Measurements from ENCODE around the gene MBD3.
A peak's percentile ranks its signal among the peaks of the same experiment; 100 is the strongest.

Gene MBD3

DNA sequence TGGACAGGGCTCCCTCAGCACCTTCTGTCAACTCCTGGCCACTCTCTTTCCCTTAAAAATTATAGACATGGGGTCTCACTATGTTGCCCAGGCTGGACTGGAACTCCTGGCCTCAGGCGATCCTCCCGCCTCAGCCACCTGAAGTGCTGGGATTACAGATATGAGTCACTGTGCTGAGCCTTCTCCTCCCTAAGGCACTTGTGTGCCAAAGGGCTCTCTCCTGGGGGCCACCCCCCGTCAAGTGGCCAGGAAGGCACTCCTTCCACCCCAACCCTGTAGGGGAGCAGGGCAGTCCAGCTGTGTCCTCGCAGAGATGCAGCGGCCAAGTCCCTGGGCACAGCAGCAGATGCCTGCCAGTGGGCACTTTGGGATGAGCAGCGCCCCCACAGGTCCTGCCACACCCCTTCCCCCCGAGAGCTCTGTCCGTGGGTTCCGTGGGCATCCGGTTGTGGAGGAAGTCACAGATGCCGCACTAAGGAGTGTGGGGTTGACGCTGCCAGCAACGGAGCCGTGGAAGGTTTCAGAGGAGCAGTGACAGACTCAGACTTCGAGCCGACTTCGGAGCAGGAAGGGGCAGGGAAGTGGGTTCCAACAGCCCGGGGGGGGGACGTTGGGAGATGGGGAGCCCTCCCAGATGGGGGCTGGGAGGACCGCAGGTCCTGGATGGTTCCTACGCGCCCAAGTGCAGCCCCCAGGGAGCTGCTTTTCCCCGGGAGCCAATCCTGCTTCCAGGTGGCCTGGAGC is 15.9 kb upstream of the MBD3 start:
- ChIA-PET POLR2A (no interaction called here), CTCF (interaction anchor here (1.1 to 1.9 kb wide), 3 partner anchors 19 to 64 kb away, joined by 3 to 11 read pairs (median 4); no protein-coding TSS in a partner anchor)
- DNase-seq (ENCODE audit: low read depth, low spot score) = no peak

DNA sequence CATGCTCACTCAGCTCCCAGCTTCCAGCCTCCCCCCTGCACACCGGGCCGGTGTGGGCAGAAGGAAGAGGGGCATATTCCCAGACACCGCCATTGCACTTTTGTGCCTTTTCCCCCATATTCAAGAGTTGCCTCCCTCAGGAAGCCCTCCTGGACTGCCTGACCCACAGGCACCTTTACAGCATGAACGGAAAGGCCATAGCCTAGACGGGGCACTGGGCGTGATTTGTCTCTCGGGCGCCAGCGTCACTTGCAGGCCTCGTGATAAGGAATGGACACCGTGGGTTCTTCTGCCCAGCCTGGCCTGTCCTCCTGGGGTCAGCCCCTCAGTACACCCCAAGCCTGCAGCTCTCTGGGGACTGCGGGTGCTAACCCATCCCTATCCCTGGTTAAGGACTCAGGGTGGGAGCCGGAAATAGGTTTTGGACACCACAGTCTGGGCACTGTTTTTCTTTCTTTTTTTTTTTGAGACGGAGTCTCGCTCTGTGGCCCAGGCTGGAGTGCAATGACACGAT is 13.5 kb upstream of the MBD3 start:
- ChIA-PET POLR2A (interaction anchor here (0.9 to 1.8 kb wide), 5 partner anchors 10 to 66 kb away, joined by 3 to 11 read pairs (median 8); partner anchors contain the start of genes MBD3 and TCF3), CTCF (interaction anchor here (0.7 to 3.5 kb wide), 14 partner anchors 12 to 223 kb away, joined by 3 to 20 read pairs (median 4); partner anchors contain the start of gene MBD3)
- DNase-seq (ENCODE audit: low read depth, low spot score) = no peak

More for the DNA sequence above, 15.9 kb upstream of the MBD3 start:
- TF ChIP-seq, protein P1, sequence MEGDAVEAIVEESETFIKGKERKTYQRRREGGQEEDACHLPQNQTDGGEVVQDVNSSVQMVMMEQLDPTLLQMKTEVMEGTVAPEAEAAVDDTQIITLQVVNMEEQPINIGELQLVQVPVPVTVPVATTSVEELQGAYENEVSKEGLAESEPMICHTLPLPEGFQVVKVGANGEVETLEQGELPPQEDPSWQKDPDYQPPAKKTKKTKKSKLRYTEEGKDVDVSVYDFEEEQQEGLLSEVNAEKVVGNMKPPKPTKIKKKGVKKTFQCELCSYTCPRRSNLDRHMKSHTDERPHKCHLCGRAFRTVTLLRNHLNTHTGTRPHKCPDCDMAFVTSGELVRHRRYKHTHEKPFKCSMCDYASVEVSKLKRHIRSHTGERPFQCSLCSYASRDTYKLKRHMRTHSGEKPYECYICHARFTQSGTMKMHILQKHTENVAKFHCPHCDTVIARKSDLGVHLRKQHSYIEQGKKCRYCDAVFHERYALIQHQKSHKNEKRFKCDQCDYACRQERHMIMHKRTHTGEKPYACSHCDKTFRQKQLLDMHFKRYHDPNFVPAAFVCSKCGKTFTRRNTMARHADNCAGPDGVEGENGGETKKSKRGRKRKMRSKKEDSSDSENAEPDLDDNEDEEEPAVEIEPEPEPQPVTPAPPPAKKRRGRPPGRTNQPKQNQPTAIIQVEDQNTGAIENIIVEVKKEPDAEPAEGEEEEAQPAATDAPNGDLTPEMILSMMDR (IDR thresholded peaks at IDR 0.05; ENCODE audit: insufficient read depth, low read length, missing control alignments) = no peak
- no peak overlapping the region for H3K4me3 ChIP-seq (ENCODE audit: low read depth, low read length)

DNA sequence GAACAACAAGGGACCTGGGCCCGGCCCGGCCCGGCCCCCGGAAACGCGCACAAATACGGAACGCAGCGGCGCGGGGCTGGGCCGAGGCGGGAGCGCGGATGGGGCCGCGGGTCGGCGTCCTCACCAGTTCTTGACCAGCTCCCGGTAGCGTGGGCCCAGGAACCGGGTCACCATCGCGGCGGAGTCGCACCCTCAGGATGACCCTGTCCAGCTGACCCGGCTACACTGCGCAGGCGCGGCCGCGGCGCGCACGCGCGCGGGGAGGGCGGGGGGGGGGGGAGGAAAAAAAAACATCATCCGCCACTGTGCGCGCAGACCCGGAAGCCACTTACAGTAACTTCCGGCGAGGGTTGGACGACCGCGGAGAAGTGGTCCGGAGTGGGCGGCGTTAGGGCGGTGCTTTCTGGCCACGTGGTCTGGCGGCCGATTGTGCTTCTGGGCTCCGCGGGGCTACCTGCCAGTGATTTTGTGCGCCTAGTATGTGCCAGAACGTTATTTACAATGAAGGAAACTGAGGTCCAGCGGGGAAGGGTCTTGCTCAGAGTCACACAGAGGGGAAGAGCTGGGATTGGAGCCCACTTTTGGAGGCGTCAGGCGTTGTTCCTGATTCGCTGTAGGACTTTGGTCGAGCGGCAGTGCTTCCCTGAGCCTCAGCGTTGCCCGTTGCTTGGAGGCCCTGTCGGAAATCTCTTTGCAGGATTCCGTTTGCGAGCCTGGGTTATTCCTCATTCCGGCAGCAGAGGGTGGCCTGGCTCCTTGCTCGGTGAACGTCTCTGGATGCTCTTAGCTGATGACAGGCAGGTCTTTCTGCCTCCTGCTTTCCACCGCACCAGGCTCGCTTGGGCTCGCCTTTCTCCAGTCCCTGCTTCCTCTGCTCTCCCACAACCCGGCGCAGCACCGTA is 12.8 kb upstream of the MBD3 start, which contains the start of gene UQCR11:
Gene UQCR11, minus strand, starts transcription at position 227 of the 902 bp plus-strand sequence. Its CDS starts 53 bp downstream, at position 174.
- ChIA-PET POLR2A (interaction anchor here (0.8 to 1.8 kb wide), 6 partner anchors 11 to 67 kb away, joined by 3 to 11 read pairs (median 6); partner anchors contain the start of genes MBD3 and TCF3), CTCF (interaction anchor here (0.7 to 3.5 kb wide), 15 partner anchors 12 to 224 kb away, joined by 3 to 20 read pairs (median 5); partner anchors contain the start of gene MBD3)
- H3K4me3 ChIP-seq (ENCODE audit: low read depth, low read length) = peak within 1 kb of the TSS; percentile 94
- peak; percentile 85 for DNase-seq (ENCODE audit: low read depth, low spot score)
- TF ChIP-seq, protein P1 (IDR thresholded peaks at IDR 0.05; ENCODE audit: insufficient read depth, low read length, missing control alignments) = peak; percentile 69

More for the DNA sequence above, 13.5 kb upstream of the MBD3 start:
- H3K4me3 ChIP-seq (ENCODE audit: low read depth, low read length) = peak overlapping the region; percentile 73
- TF ChIP-seq, protein P1 (IDR thresholded peaks at IDR 0.05; ENCODE audit: insufficient read depth, low read length, missing control alignments) = no peak

DNA sequence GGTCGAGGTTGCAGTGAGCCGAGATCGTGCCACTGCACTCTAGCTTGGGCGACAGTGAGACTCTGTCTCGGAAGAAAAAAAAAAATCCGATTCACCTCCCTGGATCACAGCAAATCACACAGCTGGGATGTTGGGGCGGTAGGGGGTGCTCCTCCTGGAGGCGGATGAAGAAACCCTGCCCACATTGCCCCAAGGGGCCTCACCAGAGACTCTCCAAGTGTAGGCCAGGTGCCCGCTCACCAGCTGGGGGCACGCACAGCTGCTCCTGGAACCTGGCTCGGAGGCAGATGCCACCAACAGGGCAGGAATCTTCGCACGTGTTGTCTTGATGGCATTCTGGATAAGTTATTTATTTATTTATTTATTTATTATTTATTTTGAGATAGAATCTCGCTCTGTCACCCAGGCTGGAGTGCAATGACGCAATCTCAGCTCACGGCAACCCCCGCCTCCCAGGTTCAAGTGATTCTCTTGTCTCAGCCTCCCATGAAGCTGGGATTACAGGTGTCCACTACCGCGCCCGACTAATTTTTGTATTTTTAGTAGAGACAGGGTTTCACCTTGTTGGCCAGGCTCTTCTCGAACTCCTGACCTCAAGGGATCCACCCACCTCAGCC is 9.5 kb upstream of the MBD3 start:
- TF ChIP-seq, protein P1 (IDR thresholded peaks at IDR 0.05; ENCODE audit: insufficient read depth, low read length, missing control alignments) = no peak
- POLR2A ChIA-PET = interaction anchor here (0.8 to 1.1 kb wide), 2 partner anchors 9 to 12 kb away, joined by 4 to 5 read pairs; partner anchors contain the start of gene MBD3
- CTCF ChIA-PET = interaction anchor here (1.1 to 1.2 kb wide), 2 partner anchors 9 to 11 kb away, joined by 4 to 5 read pairs; partner anchors contain the start of gene MBD3
- no peak overlapping the region for H3K4me3 ChIP-seq (ENCODE audit: low read depth, low read length)
- DNase-seq (ENCODE audit: low read depth, low spot score) = no peak

DNA sequence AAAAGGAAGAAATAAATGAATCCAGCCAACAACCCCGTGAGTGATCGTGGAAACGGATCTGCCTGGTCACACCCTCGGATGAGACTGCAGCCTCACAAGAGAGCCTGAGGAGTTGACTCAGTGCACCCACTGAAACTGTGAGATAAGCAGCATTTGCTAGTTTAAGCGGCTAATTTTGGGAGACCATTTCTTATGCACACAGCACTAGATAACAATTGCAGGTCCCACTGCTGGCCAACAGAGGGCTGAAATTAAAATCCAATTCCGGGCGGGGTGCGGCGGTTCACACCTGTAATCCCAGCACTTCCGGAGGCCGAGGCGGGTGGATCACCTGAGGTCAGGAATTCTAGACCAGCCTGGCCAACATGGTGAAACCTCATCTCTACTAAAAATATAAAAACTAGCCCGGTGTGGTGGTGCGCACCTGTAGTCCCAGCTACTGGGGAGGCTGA is 9.0 kb upstream of the MBD3 start:
- no peak overlapping the region for H3K4me3 ChIP-seq (ENCODE audit: low read depth, low read length)
- DNase-seq (ENCODE audit: low read depth, low spot score) = no peak
- ChIA-PET CTCF (interaction anchor here (1.1 kb wide), 1 partner anchor 9 kb away, joined by 5 read pairs; the partner anchor contains the start of gene MBD3), POLR2A (interaction anchor here (1.1 kb wide), 1 partner anchor 8 kb away, joined by 5 read pairs; the partner anchor contains the start of gene MBD3)
- TF ChIP-seq, protein P1 (IDR thresholded peaks at IDR 0.05; ENCODE audit: insufficient read depth, low read length, missing control alignments) = no peak

All from AG04449 (cell line).